NCI-H1092 (cell line): ENCODE measurements around the gene CGNL1.

Experiments
- DNase-seq: peaks from one replicate; lab custom pipeline; 2025; lab: John Stamatoyannopoulos, UW

Gene CGNL1

GRCh38 chr15:57575363-57575762, 199.1 kb downstream of the CGNL1 start:
- DNase-seq = no peak

GRCh38 chr15:57578288-57578900, 202.1 kb downstream of the CGNL1 start:
- no peak for DNase-seq

- no peak for DNase-seq
Measured at GRCh38 chr15:57580428-57580827, 204.1 kb downstream of the CGNL1 start.

- DNase-seq = no peak
Measured at GRCh38 chr15:57580866-57581265, 204.6 kb downstream of the CGNL1 start.

GRCh38 chr15:57582090-57582489, 205.8 kb downstream of the CGNL1 start:
- DNase-seq = no peak

- DNase-seq = no peak
Measured at GRCh38 chr15:57583282-57583681, 207.0 kb downstream of the CGNL1 start.

- DNase-seq = no peak
Measured at GRCh38 chr15:57583720-57584119, 207.4 kb downstream of the CGNL1 start.

- DNase-seq = no peak
Measured at GRCh38 chr15:57586661-57587424, 210.5 kb downstream of the CGNL1 start.

GRCh38 chr15:57589281-57589680, 213.0 kb downstream of the CGNL1 start:
- no peak for DNase-seq

- no peak for DNase-seq
Measured at GRCh38 chr15:57589754-57590153, 213.4 kb downstream of the CGNL1 start.

- no peak for DNase-seq
Measured at GRCh38 chr15:57591237-57591821, 215.0 kb downstream of the CGNL1 start.

GRCh38 chr15:57591822-57592367, 215.6 kb downstream of the CGNL1 start, which contains the start of gene MYZAP:
Gene MYZAP (plus strand): TSS chr15:57591904. CDS start chr15:57592035, 131 bp downstream.
- DNase-seq = no peak

GRCh38 chr15:57592426-57592825, 216.1 kb downstream of the CGNL1 start:
- no peak for DNase-seq

GRCh38 chr15:57592836-57593420, 216.6 kb downstream of the CGNL1 start:
- DNase-seq = no peak

GRCh38 chr15:57594479-57594878, 218.2 kb downstream of the CGNL1 start:
- DNase-seq = no peak

- DNase-seq = no peak
Measured at GRCh38 chr15:57595011-57595866, 218.9 kb downstream of the CGNL1 start.

- no peak for DNase-seq
Measured at GRCh38 chr15:57596301-57596855, 220.1 kb downstream of the CGNL1 start.

- no peak for DNase-seq
Measured at GRCh38 chr15:57596978-57597377, 220.7 kb downstream of the CGNL1 start.

GRCh38 chr15:57597431-57597830, 221.1 kb downstream of the CGNL1 start:
- DNase-seq = no peak

- no peak for DNase-seq
Measured at GRCh38 chr15:57598346-57598745, 222.0 kb downstream of the CGNL1 start.

GRCh38 chr15:57599296-57599810, 223.0 kb downstream of the CGNL1 start:
- DNase-seq = no peak
